ENCODE data around the gene CFAP298. TPM values are rescaled to one million over a fixed set of nuclear protein-coding genes. Genes with fewer than 3 reads are reported as not detected.

The CFAP298 gene
- polyA plus RNA-seq, 1 experiment: 21.2 TPM

DNA sequence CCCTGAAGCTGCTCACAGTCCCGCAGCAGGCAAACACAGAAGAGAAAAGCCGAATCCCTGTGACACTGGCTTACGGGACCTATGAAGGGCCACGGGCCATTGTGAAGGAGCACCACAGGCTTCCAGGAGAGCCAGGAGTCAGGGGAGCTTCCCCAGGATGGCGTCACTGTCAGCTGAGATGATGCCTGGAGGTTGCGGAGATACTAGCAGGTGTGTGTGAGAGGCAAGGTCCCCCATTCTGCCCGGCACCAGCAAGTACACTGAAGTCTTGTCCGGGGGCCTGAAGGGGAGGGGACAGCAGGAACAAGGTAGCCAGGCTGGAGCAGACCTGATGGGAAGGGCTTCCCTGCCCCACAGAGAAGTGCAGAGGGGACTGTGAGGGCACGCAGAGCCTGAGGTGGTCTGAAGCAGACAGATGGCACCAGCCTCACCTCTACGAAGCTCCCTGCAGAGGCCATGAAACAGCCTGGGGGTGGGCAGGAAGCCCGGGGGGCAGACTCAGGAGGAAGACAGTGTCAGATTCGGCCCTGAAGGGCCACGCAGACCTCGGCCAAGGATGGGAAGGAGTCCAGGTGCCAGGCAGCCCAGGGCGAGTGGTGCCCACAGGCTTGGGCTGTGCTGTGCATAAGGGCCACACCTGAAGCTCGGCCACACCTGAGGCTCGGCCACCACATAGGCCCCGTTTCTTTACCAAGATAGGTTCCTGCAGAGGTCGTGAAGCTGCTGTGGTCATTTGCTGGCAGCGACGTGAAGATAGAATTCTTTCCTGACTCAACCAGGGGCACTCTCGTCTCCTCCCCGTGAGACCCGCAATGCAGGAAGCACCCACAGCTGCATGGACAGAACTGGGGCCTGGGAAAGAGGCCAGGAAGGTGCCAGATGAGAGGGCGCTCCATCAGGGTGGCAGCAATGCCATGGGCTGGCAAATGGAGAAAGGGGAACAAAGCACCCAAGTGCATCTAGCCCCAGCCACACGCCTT, 36.9 kb downstream of the CFAP298 start:
- no peak for DNase-seq (ENCODE audit: low read depth, low spot score)
- no peak overlapping the region for H3K27ac ChIP-seq (ENCODE audit: low read depth, low read length)
- CTCF ChIA-PET: interaction anchor here (1.8 kb wide), 1 partner anchor 25 kb away, joined by 5 read pairs; no protein-coding TSS in a partner anchor
- peaks cover 36% of the 10 kb centered on the region for H3K27me3 ChIP-seq (ENCODE audit: control insufficient read depth, insufficient read depth, low read length)
- H3K4me3 ChIP-seq (ENCODE audit: low read depth, low read length): no peak overlapping the region
- TF ChIP-seq, protein P1, sequence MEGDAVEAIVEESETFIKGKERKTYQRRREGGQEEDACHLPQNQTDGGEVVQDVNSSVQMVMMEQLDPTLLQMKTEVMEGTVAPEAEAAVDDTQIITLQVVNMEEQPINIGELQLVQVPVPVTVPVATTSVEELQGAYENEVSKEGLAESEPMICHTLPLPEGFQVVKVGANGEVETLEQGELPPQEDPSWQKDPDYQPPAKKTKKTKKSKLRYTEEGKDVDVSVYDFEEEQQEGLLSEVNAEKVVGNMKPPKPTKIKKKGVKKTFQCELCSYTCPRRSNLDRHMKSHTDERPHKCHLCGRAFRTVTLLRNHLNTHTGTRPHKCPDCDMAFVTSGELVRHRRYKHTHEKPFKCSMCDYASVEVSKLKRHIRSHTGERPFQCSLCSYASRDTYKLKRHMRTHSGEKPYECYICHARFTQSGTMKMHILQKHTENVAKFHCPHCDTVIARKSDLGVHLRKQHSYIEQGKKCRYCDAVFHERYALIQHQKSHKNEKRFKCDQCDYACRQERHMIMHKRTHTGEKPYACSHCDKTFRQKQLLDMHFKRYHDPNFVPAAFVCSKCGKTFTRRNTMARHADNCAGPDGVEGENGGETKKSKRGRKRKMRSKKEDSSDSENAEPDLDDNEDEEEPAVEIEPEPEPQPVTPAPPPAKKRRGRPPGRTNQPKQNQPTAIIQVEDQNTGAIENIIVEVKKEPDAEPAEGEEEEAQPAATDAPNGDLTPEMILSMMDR (IDR thresholded peaks at IDR 0.05; ENCODE audit: low read depth, low read length): no peak
- POLR2A ChIA-PET: no interaction called here
- no peaks in the 10 kb centered on the region; the same call in 1 of the 2 replicates for H3K9me3 ChIP-seq (ENCODE audit: control insufficient read depth, insufficient read depth, low read length)

DNA sequence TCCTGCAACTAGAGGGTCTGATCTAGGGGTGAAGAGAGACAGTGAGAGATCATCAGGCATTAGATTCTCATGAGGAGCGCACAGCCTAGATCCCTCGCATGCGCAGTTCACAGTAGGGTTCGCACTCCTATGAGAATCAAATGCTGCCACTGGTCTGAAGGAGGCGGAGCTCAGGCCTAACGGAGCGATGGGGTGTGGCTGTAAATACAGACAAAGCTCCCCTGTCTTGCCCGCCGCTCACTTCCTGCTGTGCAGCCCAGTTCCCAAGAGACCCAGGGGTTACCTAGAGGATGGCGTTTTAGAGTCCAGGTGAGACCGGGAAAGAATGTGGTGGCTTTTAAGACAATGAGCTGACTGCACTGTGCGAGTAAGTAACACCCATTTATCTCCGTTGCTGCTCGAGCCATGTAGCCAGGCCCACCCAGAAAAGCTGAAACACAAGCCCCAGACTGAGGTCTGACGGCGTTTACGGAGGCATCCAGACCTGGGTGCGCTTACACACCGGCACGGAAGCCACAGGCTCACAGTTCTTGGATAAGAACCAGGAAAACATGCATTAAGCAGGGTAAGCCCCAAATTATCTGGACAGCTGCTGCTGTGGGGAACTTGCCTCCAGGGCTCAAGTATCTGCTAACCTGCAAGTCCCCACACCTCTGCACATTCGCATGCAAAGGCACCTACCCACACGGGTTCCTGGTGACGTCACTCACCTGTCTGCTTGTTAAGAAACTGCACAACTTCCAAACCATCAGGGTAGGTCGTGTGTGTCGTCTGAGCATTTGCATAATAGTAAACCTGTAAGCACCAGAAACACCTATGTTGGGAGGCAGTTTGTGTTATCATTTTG, 39.4 kb downstream of the CFAP298 start:
- POLR2A ChIA-PET: no interaction called here
- TF ChIP-seq, protein P1 (IDR thresholded peaks at IDR 0.05; ENCODE audit: low read depth, low read length): no peak
- no peak overlapping the region for H3K4me3 ChIP-seq (ENCODE audit: low read depth, low read length)
- H3K27me3 ChIP-seq (ENCODE audit: control insufficient read depth, insufficient read depth, low read length): peaks cover 24% of the 10 kb centered on the region
- DNase-seq (ENCODE audit: low read depth, low spot score): no peak
- CTCF ChIA-PET: interaction anchor here (1.7 kb wide), 2 partner anchors 15 to 28 kb away, joined by 3 to 4 read pairs; no protein-coding TSS in a partner anchor
- no peak overlapping the region for H3K27ac ChIP-seq (ENCODE audit: low read depth, low read length)
- no peaks in the 10 kb centered on the region; the same call in 1 of the 2 replicates for H3K9me3 ChIP-seq (ENCODE audit: control insufficient read depth, insufficient read depth, low read length)

DNA sequence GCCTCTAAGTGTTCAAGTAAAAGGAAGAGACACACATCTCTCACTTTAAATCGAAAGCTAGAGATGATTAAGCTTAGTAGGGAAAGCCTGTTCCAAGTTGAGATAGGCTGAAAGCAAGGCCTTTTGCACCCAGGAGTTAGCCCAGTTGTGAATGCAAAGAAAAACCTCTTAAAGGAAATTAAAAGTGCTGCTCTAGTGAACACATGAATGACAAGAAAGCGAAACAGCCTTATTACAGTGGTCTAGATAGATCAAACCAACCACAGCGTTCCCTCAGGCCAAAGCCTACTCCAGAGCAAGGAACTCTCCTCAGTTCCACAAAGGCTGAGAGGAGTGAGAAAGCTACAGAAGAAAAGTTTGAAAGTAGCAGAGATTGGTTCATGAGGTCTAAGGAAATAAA, 41.7 kb downstream of the CFAP298 start:
- CTCF ChIA-PET: interaction anchor here (0.6 to 4.2 kb wide), 14 partner anchors 10 to 861 kb away, joined by 3 to 43 read pairs (median 4); no protein-coding TSS in a partner anchor

DNA sequence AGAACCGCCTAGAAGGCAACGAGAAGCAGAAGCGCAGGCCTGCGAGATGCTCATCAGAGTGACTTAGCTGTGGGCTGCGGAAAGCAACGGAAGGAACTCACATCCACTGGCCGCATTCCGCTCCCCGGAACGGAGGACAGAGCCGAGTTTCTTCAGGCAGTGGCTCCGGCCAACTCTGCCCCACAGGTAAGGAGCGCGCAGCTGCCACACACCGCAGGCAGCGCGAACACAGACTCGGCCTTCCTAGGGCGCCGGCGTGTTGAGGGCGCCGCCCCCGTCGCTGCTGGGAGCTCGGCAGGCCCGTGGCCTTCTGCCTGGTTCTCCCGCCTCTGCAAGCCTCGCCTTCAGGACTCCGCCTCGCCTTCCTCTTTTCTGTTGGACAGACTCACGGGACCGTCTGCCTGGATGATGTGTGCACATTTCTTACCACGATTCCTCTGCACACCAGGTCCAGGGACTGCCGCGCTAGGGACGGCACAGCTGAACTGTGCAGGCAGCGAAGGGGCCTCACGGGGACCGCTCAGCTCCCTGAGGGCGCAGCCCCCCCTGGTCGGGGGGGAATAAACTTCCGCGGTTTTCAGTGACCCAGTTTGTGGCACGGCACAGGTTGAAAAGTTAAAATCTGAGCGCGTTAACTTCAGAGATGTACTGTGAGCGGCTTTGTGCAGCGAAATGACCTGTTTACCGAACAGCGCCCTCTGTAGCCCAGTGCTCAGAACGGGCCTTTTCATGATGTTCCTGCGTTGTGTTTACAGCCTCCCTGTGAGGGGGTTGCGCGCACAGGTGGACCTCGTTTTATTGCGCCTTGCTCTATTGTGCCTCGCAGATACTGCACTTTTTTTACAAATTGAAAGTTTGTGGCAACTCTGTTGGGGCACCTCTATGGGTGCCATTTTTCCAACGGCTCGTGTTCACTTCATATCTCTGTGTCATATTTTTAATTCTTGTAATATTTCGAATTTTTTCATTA, 42.6 kb downstream of the CFAP298 start:
- CTCF ChIA-PET: interaction anchor here (0.6 to 4.2 kb wide), 27 partner anchors 9 to 311 kb away, joined by 3 to 43 read pairs (median 4); partner anchors contain the start of gene TCP10L
- Histone ChIP-seq H3K9me3 (ENCODE audit: control insufficient read depth, insufficient read depth, low read length) (no peaks in the 10 kb centered on the region; the same call in none of the 2 replicates), H3K27me3 (ENCODE audit: control insufficient read depth, insufficient read depth, low read length) (peaks cover 9% of the 10 kb centered on the region), H3K4me3 (ENCODE audit: low read depth, low read length) (peak overlapping the region; percentile 73), H3K27ac (ENCODE audit: low read depth, low read length) (peak overlapping the region; percentile 86)
- TF ChIP-seq, protein P1 (IDR thresholded peaks at IDR 0.05; ENCODE audit: low read depth, low read length): peak; percentile 89
- POLR2A ChIA-PET: interaction anchor here (0.7 to 1.0 kb wide), 2 partner anchors 53 to 120 kb away, joined by 4 read pairs; no protein-coding TSS in a partner anchor
- DNase-seq (ENCODE audit: low read depth, low spot score): peak; percentile 53

More for the DNA sequence above, 41.7 kb downstream of the CFAP298 start:
- H3K4me3 ChIP-seq (ENCODE audit: low read depth, low read length): no peak overlapping the region
- peaks cover 17% of the 10 kb centered on the region for H3K27me3 ChIP-seq (ENCODE audit: control insufficient read depth, insufficient read depth, low read length)
- H3K27ac ChIP-seq (ENCODE audit: low read depth, low read length): no peak overlapping the region
- TF ChIP-seq, protein P1 (IDR thresholded peaks at IDR 0.05; ENCODE audit: low read depth, low read length): no peak
- H3K9me3 ChIP-seq (ENCODE audit: control insufficient read depth, insufficient read depth, low read length): no peaks in the 10 kb centered on the region; the same call in none of the 2 replicates
- DNase-seq (ENCODE audit: low read depth, low spot score): no peak
- POLR2A ChIA-PET: no interaction called here
